ENCODE measurements around the gene FAM120A.

DNA sequence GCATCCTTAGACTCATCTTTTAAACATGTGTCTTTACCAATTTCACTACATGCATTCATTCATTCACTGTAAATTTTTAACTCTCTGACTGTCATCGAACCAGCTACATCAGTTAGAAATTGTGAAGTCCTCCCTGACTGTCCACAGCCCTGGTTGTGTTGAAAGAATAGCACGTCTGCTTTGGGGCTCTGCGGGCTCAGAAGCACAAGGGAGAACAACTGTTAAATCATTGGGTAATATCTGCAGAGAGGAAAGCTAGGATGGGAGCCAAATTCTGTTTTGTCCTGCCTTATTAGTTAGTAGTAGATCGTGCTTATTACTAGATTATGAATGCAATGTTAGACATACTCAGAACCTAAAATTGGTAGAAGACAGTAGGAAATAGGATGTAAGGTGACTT, 28.2 kb downstream of the FAM120A start:
- TF ChIP-seq CTCF (conservative IDR thresholded peaks at IDR 0.05; ENCODE audit: low read depth, low read length) = no peak
- TF ChIP-seq EZH2 (IDR thresholded peaks at IDR 0.05; ENCODE audit: low read length, unreplicated experiment) = no peak
- TF ChIP-seq EZH2phosphoT487 (IDR thresholded peaks at IDR 0.05; ENCODE audit: borderline replicate concordance, low read length) = no peak

All from PC-3 (cell line).